Posterior cingulate gyrus (tissue), 11 donors: ENCODE measurements around the gene ELL.
A peak's percentile ranks its signal among the peaks of the same experiment; 100 is the strongest.

Source experiments
- DNase-seq, 10 donors: peaks; one replicate each; pipeline versions ENCODE4 v3.0.0 to v3.0.0-alpha.2; 2020 to 2021; ENCODE audit warnings: mixed read lengths in 3 of 10
- intact Hi-C: fragments of 100-400 bp; cut with DNase I; formaldehyde crosslinking; loops from one replicate; pipeline ENCODE4 v1.15.1; 2023

ELL gene

GRCh38 chr19:18428173-18428786 lies 93.6 kb downstream of the ELL start:
- intact Hi-C loops, result no loop called here
- DNase-seq, result no peak

GRCh38 chr19:18427743-18428113 lies 94.1 kb downstream of the ELL start:
- intact Hi-C loops, result no loop called here
- DNase-seq, result no peak

DNA sequence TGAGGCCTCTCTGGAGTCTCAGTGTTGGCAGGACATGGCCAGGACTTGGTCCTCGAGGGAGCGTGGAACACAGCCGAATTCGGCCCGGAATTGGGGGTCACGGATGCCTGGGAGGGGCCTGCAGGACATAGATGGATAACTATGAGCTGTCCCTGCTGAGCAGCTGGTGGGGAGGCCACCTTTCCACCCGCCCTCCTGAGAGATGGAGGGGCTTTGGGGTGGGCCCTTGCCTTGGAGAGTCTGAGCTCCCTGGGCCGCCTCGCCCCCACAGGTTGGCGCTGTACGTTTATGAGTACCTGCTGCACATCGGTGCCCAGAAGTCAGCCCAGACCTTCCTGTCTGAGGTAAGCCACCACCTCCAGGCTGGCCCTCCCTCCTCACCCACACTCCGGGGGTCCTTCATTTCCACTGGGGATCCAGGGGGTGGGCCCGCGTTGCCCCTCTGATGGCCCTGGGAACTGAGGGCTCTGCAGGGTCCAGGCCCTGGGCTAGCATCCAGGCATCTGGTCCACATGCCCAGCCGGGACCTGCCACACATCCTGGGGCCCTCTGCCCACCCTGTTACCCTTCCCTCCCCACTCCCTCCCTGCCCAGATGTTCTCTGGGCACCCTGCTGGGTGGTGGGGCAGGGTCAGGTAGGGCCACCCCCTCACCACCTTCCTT lies 94.7 kb downstream of the ELL start:
- DNase-seq, result no peak
- intact Hi-C loops, result no loop called here

DNA sequence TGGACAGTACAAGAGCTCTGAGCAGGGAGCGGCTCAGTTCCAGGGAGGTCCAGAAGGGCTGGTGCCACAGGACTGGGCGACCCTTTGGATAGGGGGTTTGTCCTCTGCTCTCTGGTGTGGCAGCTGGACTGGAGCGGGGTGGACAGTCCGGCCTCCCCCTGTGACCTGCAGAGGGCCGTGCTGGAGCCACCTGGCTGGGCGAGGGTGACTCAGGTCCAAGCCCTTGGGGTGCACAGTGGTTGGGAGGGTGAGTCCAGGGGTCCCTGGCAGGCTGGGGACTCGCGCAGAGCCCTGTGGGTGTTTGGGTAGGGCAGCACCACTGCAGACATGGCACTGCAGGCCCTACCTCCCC lies 95.5 kb downstream of the ELL start:
- DNase-seq, result no peak
- intact Hi-C loops, result no loop called here

GRCh38 chr19:18425515-18426415 lies 96.1 kb downstream of the ELL start:
- DNase-seq, result peak in 8 of 10 donors; percentile 57 to 96 (median 74)

GRCh38 chr19:18424890-18425514 lies 96.9 kb downstream of the ELL start:
- no peak for DNase-seq
- intact Hi-C loops, result no loop called here

More at GRCh38 chr19:18425515-18426415, 96.1 kb downstream of the ELL start:
- intact Hi-C loops, result no loop called here

GRCh38 chr19:18424122-18424889 lies 97.6 kb downstream of the ELL start:
- DNase-seq, result no peak
- intact Hi-C loops, result no loop called here

GRCh38 chr19:18423258-18424020 lies 98.4 kb downstream of the ELL start:
- intact Hi-C loops, result no loop called here
- peak in 1 of 10 donors; percentile 8 for DNase-seq

GRCh38 chr19:18422530-18423191 lies 99.2 kb downstream of the ELL start:
- DNase-seq, result no peak
- intact Hi-C loops, result no loop called here

DNA sequence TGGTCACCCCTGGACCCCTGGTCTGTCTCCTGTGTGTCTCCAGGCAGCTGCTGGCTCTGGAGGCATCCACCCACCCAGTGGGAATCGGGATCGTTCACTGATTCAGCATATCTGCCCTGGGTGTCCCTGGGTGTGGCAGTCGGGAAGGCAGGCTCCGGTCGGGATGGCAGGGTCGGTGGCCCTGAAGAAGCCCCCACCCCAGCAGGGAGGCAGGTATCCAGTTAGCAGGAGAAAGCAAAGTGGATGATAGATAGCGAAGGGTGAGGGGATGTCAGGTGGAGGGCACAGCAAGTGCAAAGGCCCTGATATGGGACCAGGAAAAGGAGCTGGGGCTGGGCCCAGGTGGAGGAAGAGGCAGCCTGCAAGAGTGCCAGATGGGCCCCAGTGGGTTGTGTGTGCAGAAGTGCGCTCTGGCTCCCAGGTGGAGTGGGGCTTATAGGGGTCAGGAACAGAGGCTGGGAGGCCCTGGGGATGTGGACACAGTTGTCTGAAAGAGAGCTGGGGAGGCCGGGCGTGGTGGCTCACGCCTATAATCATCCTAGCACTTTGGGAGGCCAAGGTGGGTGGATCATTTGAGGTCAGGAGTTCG lies 100.4 kb downstream of the ELL start:
- no peak for DNase-seq
- intact Hi-C loops, result no loop called here

DNA sequence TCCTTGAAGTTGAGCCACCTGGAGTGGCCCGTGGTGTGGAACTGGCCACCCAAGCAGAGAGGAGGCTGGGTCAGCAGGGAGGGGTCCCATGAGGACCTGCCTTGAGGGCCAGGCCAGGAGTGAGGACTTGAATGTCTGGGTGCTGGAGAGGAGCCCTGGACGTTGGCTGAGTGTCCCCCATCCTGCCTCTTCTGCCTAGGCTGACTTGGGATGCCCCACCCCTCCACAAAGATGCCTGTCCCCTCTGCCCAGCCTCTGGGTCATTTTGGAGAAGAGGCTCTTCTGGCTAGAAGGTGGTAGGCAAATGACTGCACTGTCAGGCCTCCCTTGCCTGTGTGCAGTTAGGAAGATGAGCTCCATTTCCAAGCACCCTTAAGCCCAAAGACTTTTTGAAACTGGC lies 100.9 kb downstream of the ELL start:
- intact Hi-C loops, result no loop called here
- DNase-seq, result no peak

DNA sequence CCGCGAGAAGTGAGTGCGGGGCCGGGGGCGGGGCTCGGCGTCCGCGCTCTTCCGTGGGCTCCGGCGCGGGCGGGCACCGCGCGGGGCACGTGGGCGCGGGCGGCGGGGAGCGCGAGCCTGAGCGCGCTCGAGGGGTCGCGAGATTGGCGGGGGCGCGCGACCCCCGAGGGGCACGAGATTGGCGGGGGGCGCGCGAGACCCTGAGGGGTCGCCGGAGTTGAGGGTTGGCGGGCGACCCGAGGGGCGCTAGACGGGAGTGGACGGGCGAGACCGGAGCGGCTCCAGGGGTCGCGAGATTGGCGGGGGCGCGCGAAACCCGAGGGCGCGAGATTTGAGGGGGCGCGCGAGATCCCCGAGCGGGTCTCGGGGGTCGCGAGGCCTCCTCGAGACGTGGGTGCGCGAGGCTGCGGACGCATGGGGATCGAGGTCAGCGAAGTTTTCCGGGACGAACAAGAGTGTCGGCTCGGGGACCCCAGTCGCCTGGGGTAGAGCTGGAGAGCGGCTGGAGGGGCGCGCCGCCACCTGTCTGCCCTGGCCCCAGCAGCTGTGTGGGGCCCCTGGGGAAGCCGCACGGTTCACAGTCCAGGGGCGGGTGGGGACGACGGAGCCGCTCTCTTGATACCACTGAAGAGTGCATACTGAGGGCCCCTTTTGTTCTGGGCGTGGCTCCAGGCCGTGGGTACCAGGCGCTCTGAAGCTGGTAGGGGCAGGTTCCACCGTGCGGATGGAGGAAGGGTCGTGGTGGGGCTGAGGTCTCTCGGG lies 102.0 kb downstream of the ELL start:
- peak in 1 of 10 donors; percentile 7 for DNase-seq
- intact Hi-C loops, result loop anchor here (10.0 kb wide), 1 partner anchor 145 kb away; the partner anchor contains the start of gene IQCN

DNA sequence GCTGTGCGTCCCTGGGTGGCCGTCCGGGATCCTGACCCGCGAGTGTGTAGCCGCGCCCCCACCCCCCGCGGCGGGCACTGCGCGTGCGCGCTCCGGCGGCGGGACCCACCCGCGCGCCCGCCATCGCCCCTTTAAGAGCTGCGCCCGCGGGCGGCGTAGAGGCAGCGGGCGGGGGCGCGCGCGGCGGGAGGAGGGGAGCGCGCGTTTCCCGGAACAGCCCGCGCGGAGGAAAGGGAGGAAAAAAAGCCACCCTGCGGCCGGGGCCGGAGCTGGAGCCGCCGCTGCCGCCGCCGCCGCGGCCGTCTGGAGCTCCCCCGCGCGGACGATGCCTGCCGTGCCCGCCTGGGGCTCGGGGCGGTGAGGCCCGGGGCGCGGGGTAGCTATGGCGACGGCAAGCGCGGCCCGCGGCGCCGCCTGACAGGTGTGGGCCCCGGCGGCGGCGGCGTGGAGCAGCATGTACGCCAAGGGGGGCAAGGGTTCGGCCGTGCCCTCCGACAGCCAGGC lies 102.6 kb downstream of the ELL start, which contains the start of gene SSBP4:
Gene SSBP4, plus strand, starts transcription at position 204 of the 504 bp plus-strand sequence. Its CDS starts 251 bp downstream, at position 455.
- intact Hi-C loops, result loop anchor here (10.0 kb wide), 1 partner anchor 144 kb away; the partner anchor contains the start of gene IQCN
- peak in 9 of 10 donors; percentile 31 to 95 (median 66) for DNase-seq

DNA sequence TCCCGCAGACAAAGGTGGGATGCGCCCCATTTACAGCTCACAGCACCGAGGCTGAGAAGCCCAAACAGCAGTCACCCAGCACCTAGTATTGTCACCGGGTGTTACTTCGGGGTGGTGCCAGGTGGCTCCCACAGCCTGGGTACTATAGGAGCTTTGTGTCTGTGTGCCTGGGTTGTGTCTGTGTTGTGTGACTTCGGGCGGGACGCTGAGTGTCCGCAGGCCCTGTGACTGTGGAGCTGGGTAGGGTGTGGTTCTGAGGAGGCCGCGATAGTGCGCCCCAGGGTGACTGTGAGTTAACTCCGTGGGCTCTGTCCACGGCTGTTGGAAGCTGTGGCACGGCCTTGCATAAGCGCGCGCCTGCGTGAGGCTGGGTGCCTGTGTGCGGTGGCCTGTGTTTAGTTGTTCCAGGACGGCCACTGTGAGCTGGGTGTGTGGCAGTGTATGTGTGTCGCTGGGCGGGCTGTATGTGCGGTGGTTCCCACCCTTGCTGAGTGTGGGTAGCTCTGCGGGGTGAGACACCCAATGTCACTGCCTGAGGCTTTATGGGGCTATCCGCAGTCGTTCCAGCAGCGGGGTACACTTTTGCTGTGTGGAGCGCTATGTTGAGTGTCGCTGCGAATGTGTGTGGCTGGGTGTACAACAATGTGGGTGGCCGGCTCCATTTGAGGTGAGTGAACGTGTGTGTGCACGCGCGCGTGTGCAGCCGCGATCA lies 103.2 kb downstream of the ELL start:
- peak in 4 of 10 donors; percentile 48 to 93 (median 75) for DNase-seq
- intact Hi-C loops, result loop anchor here (10.0 kb wide), 1 partner anchor 144 kb away; the partner anchor contains the start of gene IQCN

GRCh38 chr19:18418029-18418482 lies 103.8 kb downstream of the ELL start:
- peak in 2 of 10 donors; percentile 83 to 91 for DNase-seq
- intact Hi-C loops, result loop anchor here (10.0 kb wide), 1 partner anchor 143 kb away; the partner anchor contains the start of gene IQCN
